Medulla oblongata (tissue), 1 donor: ENCODE measurements around the gene SUSD3.
A peak's percentile ranks its signal among the peaks of the same experiment; 100 is the strongest.
"Not testable (repeated sequence)": the region's sequence is repeated elsewhere in the genome, so short reads cannot be mapped to it uniquely, and the experiment has no call there.

Experiments used
- DNase-seq: peaks from one replicate; pipeline ENCODE4 v3.0.0-alpha.2; 2015; ENCODE audit errors: extremely low spot score

SUSD3 gene

DNA sequence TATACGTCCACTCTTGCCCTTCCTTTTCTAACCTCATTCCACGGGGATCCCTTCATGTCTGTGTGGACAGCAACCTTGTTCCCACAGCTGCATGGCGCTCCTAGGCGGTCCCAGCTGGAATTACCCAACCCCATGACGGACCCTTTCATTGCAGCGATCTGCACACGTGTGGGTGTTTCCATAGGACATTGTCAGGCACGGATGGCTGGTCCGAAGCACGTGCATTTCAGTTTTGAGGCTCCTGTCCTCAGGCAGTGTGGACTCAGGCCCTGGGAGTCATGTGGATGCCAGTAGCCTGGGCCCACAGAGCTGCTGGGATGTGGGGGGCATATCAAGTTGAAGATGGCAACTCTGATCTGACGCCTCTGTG lies 52.5 kb downstream of the SUSD3 start:
- no peak for DNase-seq

DNA sequence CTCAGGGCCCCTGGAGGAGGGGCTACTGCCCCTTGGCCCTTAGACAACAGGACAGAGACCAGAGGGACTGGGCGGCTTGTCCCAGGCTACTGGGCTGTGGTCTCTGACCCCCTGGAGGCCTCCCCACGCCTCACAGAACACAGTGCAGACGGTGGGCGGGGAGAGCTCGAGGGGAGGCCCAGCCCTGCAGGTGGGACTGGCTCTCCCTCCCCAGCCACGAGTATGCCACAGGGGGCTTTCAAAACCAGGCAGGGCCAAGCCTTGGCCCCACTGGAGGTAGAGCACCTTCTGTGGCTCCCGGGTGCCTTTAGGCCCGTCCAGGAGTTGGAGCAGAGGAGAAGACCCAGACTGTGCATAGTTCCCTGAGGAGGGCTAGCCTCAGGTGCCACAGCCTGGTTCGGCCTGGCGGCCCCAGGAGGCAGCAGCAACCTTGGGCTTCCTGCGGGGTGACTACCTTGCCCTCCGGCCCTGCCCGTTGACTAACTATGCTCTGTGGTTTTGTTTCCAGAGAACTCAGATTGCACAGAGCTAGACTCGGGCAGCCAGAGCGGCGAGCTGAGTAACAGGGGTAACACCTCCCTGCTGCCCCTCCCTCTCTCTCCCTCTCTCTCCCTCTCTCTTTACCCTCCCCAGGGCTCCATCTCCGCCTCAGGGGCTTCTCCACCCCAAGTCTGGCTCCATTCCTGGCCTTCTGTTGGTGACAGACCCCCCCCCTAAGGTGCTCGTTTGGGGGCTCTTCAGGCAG lies 53.0 kb downstream of the SUSD3 start:
- DNase-seq = no peak

DNA sequence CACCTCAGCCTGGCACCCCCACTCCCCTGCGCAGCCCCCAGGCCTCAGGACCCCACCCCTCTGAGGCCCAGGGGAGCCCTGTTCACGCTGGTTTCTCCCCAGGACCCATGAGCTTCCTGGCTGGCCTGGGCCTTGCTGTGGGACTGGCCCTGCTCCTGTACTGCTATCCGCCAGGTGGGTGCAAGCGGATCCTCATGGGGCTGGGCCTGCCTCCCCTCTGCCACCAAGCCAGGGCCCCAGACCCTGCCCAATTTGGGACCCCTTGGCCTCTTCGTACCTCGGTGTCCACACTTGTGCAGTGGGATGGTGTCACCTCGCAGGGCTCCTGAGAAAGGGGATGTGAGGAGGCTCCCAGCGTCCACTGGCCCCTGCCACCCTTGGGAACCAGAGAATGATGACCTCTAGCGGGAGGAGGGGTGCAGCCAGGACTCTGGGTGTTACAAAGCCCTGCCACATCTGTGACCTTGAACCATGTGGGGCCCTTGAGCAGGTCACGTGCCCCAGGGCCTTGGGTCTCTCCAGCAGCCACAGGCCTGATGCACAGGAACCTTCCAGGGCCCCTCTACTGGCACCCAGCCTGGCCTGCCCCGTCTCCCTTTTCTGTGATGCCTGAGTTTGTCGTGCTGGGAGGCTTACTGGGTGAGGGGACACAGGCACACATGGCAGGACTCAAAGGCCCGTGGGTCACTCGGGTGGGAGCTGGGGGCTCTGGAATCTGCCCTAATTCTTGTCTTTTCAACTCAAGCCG lies 53.8 kb downstream of the SUSD3 start:
- no peak for DNase-seq

DNA sequence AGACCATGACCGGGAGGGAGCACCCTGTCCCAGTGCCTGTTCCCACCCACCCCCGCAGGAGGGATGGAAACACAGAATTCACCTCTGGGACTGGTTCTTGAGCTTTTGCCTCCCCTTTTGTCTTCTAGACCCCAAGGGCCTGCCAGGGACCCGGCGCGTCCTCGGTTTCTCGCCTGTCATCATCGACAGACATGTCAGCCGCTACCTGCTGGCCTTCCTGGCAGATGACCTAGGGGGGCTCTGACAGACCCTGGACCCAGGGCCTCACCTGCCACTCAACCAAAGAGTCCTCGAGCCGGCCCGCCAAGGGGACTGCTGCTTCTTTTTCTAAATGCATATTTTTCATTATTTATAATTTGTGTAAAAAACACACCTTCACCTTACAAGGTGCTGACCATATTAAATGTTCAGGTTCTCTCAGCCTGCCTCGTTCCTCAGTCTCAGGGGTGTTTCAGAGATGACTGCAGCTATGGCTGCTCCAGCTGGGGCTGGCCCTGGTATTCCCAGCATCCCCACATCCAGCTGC lies 54.4 kb downstream of the SUSD3 start:
- no peak for DNase-seq

DNA sequence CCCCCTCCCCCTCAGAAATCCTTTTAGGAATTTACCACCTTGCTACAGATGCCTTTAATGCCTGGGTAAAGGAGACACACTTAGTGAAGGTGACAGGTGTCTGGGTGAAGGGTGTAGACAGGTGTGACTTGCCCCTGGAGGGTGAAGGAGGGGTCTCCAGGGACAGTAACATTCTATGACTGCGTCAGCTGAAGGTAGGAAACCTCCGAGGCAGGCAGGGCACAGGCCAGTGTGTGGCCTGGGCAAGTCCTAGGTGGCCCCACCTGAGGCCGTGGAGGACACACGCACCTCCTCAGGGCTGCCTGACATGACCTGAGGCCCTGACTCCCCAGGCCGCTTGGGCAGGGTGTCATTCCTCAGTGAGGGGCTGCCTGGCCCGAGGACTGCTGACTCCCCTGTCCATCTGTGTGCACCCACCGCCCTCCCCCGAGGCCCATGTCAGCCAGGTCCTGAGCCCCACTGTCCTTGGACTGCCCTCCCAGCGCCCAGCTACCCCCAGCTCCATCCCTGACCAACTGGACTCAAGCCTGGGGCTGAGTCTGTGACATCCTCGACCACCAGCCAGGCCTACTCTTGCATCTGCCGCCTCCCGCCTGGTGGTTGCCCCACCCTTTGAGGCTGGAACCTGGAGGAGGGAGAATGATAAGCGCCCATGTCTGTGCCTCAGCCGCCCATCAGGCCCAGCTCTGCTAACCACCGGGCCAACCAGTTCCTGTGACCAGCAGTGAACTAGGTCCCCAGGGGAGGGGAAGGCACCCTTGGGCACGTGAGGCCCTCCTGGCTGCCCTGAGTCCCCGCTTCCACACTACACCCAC lies 55.9 kb downstream of the SUSD3 start:
- no peak for DNase-seq

DNA sequence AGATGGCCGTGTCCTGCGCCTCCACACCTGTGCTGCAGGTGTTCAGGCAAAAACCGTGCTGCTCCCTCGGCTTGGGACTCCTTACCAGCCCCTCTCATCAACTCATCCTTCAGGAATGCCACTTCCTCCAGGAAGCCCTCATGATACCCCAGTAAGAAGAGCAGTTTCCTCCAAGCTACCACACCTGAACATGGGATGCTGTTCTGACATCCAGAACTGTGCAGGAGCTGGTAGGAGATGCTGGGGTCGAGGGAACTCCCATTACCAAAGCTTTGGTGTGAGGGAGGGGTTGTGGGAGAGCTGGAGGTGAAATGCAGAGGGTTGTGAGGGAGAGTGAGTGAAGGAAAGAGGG lies 56.5 kb downstream of the SUSD3 start:
- no peak for DNase-seq

DNA sequence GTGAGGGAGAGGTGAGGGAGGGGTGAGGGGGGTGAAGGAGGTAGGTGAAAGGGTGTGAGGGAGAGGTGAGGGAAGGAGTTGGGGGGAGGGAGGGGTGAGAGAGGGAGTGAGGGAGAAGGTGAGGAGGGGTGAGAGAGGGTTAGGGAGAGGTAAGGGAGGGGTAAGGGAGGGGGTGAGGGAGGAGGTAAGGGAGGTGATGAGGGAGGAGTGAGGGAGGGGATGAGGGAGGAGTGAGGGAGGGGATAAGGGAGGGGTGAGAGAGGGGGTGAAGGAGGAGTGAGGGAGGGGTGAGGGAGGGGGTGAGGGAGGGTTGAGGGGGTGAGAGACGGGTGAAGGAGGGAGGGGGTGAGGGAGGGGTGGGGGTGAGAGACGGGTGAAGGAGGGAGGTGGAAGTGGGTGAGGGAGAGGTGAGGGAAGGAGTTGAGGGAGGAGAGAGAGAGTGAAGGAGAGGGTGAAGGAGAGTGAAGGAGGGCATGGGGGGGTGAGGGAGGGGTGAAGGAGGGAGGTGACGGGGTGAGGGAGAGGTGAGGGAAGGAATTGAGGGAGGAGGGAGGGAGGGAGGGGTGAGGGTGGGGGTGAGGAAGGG lies 57.1 kb downstream of the SUSD3 start:
- DNase-seq = no peak

DNA sequence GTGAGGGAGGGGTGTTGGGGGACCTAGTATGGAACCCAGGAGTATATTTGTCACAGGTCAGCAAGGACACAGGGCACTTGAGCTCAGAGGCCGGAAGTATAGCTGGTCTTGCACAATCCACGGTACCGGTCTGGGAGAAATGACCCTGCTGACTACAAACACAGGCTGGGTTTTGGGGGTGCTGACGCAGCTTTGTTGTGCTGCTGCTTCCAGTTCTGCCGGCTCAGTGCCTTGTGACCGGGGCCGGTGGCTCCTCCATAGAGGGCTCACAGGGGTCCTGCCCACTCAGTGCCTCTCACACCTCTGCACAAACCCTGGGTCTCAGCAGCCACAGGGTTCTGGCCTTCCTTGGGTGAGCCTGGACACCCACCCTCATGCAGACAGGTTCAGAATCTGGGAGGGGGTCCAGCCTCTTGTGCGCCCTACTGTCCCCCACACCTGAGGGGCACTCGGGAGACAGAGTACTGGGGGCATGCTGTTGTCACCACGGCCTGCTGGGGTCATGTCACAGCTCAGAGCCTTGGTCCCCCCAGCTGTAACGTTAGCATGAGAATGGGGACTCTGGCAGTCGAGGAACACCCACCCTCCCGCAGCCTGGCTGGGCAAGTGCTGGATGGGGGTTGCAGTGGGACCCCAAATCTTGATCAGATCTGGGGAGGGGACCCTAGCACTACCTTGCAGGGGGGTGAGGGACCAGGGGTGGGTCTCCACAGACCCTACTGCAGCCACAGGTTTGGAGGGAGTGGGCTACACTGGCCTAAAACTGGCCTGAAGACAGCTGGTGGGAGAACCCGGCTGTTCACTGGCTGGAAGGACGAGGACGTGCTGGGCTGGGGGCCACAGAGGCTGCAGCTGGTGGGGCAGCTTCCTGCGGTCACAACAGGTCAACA lies 57.8 kb downstream of the SUSD3 start:
- DNase-seq = peak; percentile 85

DNA sequence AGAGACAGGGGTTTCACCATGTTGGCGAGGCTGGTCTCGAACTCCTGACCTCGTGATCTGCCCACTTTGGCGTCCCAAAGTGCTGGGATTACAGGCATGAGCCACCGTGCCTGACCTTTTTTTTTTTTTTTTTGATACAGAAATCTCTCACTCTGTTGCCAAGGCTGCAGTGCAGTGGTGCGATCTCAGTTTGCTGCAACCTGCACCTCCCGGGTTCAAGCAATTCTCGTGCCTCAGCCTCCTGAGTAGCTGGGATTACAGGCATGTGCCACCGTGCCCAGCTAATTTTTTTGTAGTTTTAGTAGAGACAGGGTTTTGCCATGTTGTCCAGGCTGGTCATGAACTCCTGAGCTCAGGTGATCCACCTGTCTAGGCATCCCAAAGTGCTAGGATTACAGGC lies 59.0 kb downstream of the SUSD3 start:
- not testable (repeated sequence) for DNase-seq

DNA sequence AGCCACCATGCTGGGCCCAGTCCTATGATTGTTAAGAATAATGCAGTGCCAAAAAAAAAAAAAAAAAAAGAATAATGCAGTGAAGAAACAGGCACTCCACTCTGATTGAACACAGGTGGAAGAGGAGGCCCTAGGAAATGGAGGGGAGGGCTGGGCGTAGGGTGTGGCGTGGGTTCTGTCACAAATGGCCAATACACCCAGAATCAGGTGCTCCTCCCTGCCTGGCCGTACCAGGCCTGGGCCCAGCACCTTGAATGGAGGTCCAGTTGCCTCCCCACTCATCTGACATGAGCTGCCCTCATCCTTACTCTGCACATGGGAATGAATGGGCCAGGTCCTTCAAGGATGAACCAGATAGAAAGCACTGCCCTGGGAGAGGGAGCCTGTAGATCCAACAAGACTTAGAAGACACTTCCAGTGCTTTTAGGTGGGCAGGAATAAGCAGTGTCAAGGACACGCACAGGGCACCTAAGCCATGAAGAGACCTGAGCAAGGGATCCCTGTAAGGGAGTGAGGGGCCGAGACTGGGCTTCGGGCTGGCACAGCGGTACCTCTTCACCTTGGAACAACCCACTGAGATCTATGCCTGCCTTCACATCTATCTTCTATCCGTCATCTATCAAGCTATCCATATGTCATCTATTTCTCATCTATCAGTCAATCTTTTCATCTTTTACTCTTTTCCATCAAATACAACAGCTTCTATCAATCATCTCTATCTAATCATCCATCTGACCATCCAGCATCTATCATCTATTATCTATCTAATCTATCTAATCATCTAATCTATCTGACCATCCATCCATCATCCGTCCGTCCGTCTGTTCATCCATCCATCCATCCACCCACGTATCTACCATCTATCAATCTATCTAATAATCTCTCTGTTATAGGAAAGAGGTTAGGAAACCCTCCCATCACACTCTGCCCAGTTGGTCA lies 59.7 kb downstream of the SUSD3 start:
- DNase-seq = no peak

DNA sequence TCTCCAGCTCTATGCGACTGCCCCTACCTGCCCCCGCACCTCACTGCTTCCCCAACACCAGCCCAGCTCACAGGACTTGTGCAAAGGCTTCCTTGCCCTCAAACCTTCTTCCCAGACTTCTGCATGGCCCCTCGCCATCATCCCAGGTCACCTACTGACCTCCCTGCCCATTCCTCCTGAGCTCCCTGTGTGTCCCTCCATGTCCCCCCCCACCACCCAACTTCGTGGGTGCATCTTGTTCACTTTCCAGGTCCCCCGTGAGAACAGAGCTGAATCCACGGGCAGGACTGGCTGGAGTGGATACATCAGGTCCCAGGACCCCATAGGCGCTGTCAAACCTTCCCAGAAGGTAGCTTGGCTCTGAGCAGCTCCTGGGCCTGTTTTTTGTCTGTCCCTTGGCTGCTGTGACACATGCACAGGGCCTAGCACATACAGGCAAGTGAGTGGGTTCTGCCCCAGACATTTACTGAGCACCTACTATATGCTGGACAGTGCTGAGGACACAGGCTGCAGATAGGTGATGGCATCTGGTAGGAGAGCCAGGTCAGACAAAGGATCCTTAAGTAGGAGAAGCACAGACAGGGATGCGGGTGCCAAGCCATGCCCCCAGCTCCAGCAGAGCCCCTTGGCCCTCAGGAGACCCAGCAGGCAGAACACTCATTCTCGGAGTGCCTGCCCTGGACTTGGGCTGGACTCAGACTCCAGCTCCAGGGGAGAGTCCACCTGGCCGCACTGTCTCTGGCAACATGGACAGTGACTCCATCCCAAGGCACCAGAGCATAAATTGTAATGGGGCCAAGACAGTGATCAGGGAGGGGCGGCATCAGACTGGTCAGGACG lies 60.6 kb downstream of the SUSD3 start:
- no peak for DNase-seq

DNA sequence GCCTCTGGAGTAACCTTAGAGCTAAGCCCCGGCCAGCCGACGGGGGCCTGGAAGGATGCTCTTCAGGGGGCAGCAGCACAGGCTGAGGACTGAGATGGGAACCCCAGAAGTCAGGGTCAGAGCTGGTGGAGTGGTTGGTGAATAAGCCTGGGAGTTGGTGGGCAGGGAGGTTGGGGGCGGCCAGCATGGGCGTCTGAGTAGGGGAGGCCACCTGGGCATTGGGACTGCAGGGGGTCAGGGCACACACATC lies 61.1 kb downstream of the SUSD3 start:
- DNase-seq = no peak

DNA sequence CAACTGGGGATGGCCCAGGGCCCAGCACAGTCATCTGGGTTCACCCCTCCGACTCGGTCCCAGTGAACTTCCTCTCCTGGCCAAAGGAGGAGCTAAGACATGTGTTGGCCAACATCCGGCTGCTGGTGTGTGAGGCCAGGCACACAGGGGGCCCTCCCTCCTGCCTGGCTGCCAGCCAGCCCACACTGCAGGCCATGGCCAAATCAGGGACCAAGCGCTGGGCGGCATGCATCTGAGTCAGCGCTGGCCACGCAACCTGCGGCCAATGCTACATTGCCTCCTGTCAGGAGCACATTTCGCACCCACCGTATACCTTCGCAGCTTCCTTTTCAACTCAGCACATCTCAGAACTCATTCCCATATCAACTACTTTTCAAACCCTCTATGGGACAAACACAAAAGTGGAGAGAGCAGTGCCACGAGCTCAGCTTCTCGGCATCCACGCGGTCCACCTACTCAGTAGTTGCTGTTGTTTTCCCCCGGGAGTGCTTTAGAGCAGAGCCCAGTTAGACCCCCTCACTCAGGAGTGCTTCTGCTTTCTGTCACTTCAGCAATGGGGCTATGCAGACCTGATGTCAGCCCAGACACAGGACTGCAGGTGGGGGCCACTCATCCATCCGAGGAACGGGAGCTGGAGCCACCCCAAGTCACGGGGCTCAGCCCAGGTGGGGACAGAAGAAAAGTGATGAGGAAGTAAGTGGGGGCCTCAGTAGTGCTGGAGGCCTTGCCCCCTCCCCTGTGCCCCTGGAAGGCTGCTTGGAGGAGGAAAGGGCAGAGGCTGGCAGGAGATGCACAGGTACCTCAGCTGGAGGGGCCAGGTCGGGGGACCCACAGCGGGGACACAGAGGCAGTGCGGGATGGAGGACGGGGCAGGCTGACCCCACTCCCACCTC lies 61.7 kb downstream of the SUSD3 start:
- DNase-seq = peak; percentile 92

DNA sequence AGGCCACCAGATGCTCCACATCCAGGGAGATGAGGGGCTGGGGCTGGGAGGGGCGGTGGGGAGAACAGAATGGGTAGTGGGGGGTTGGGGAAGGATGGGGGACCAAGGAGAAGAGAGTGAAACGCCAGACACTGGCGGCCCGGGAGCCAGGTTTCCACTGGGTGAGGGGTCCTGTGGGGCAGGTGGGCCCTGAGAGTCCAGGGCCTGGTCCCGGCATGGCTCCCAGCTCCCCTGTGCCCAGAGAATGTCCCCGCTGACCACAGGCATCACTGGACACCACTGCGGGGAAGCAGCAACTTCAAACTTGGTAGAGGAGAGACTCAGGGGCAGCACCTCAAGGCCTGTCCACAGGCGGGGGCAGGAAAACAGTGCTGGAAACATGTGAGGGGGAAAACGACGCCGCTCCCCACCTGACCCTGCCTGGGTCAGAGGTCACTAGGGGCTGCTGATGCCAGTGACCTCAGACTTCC lies 62.4 kb downstream of the SUSD3 start:
- DNase-seq = no peak

DNA sequence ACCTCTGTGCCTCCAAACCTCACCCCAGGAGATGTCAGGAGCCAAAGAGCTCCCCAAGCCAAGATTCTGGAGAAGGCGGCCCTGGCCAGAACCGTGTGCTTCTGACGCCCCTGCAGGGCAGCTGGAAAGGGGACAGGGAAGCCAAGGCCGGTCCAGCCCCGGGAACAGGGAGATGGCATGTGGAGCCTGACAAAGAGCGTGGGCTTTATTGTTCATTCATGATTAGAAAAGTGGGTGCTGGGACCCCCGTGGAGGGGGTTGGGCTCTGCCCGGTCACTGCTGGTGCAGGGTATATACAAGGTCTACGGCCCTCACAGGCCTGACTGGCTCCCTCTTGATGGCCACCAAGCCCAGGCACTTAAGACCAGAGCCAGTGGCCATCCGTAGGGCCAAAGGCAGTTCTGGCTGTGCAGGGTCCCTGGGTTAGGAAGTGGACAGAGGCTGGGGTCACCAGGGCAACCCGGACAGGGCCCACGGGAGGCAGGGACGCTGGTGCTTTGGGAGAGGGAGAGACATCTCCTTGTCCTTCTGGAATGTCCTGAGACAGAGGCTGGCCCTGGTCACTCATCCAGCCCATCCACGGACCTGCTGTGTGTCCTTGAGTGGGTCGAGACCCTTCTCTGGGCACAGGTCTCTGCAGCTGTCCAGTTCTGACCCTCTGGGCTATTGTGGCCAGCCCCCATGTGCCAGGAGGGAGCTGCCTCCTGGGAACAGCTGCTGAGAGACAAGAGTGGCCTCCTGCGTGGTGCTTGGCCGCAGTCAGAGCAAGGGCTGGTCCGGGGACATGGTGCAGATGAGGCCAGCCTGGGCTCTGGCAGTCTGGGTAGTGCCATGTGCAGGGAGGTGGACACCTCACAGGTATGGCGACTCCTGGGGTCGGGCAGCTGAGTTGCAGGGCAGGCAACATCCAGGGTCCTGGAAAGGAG lies 63.1 kb downstream of the SUSD3 start:
- no peak for DNase-seq

DNA sequence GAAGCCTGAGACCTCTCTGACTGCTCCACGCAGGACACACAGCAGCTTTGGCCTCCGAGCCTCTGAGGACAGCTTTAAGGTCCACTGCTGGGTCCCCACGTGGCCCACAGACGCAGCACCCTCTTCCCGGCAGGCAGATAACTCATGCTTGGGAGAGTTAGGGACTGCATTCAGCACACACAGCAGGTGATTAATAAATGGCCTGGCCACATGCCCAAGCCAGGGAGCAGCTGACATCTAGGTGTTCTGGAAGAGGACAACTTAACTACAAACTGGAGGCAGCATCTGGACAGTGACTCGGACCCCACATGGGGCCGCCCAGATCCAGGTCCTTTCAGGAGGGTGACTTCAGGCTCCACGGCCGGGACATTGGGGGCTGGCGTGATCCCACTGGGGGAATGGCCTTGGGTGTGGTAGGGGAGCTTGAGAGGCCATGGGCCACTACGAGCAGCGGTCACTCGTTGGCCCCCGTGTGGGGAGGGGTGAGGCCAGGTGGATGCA lies 64.3 kb downstream of the SUSD3 start:
- no peak for DNase-seq
